Activated T-cell treated with anti-CD3 and anti-CD28 coated beads for 48 hours (primary cell): ENCODE data around the gene ZBTB46.

ENCODE experiments used
- DNase-seq: peaks from one replicate; pipeline ENCODE4 v3.0.0-alpha.2; 2020; ENCODE audit warnings: low read depth

The ZBTB46 gene

DNA sequence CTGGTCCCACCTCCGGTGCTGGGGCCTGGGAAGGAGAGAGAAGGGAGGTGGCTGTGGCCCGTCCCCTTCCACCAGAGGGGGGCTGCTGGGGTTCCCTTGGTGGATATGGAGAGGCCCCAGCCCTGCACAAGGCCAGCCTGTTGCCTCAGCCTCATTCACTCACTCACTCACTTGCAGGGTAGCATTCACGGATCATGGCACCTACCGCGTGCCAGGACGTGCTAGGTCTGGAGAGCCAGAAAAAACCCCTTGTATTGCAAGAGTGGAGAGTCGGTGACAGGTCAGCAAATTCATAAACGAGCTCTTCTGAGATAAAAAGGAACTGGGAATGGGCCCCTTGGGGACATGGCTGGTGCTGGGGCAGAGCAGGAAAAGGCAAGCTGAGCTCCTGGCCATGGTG lies 6.4 kb upstream of the ZBTB46 start:
- no peak for DNase-seq

DNA sequence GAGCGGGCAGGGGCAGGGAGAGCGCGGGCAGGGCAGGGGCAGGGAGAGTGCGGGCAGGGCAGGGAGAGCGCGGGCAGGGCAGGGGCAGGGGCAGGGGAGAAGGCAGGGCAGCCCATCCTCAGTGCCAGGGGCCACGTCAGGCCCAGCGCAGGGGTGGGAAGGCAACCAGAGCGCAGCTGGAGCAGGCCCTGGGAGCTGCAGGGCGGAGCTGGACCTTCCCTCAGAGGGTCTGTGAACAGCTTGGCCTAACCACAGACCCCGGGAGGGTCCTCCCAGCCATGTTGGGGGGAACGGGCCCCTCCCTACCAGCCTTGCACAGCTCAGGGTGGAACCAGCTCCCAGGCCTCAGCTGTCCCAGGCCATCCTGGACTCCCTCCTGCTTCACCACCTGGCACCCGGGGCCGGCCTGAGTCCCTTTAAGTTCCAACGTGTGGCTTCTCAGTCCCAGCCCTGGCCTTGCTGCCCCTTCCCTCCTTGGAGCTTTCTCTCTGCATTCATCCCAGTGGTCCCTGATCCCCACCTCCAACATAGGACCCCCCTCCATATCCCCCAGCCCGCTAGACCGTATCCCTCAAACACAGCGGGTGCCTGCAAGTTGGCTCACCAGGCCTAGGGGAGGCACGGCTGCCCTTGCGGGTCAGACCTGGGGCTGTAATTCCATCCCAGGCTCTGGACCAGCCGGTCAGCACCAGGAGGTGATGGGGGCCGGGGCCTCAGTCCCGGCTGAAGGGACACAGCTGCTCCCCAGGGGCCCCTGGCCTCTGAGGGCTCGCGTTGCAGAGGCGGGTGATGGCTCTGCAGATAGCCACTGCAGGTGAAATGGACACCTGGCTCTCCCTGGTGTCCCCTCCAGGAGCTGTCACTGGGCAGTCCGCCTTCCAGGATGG lies 5.6 kb upstream of the ZBTB46 start:
- no peak for DNase-seq

DNA sequence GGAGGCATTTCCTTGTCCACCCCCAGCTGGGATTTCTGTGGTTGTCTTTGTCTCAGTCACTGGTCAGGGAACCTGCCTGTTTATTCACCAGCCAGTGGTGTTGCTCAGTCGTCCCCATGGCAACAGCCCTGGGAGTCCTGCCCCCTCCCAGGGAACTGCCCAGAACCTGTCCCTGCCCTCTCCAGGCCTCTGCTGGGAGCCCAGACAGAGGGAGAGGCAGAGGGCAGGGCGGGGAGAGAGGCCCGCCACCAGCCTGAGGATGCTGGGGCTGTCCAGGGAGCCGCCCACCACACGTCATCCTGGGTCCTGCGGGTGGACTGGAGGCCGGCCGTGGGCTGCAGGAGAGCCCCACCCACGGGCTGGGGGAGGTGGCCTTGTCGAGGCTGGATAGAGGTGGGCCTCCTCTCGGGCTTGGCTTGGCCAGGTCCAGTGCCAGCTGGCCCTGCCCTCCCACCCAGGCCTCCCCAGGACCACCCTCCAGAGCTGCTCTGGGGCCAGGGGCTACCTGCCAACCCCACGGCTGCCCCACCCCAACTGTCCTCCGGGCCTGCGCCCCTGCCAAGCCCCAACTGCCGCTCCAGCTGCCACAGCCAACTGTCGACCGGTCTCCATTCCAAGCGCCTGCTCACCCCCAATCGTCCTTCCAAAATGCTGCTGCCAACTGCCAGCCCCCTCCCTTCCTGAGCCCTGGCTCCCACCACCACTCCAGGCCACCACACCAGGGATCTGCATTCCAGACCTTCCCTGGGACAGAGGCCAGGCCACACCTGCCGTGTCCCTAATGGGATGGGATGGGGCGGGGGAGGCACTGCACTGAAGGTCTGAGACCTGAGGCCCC lies 4.2 kb upstream of the ZBTB46 start:
- DNase-seq = no peak

DNA sequence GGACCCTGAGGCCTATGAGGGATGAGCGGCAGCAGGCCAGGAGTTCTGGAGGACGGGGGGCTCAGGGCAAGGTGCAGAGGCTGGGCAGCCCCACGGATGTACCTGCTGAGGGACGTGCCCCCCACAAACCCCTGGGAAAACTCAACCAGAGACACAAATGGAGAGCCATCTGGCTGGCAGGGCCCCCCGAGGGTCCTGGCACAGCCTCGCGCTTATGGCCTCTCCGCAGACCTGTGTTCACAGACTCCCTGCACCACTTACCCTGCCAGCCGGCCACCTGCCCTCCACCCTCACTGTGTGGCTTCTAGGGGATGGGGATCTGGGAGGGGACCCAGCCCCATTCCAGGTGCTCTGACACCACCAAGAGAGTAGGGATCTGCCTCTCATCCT lies 3.4 kb upstream of the ZBTB46 start:
- DNase-seq = no peak

DNA sequence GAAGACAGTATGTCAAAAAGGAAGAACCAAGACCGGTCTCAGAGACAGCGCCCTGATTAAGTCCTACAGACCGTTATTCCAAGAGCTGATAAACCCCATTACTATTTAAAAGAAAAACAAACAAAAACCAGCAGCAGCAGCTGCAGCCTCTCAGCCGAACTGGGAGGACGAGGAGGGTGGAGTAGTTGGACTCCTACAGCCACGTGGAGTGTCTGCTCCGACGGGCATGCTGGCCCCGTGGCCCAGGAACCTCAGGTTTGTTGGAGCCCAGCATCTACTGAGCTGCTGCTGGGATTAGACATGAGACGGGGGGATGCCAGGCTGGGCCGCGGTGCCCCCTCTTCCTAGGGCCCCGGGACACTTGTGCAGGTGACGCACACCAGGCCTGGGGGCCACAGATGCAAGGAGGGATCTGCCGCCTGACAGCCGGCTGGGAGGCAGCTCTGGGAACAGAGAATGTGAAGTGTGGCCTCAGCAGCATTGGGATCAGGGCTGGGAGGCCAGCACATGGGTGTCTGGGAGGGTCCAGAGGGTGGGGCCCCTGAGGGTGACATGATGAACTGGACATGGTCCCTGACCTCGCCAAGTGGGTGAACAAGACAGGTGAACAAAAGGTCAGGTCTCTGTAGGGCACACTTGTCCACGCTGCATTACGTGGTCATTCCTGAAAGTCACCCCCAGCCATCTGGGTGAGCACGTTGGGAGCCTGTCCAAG lies 2.9 kb upstream of the ZBTB46 start:
- DNase-seq = no peak

DNA sequence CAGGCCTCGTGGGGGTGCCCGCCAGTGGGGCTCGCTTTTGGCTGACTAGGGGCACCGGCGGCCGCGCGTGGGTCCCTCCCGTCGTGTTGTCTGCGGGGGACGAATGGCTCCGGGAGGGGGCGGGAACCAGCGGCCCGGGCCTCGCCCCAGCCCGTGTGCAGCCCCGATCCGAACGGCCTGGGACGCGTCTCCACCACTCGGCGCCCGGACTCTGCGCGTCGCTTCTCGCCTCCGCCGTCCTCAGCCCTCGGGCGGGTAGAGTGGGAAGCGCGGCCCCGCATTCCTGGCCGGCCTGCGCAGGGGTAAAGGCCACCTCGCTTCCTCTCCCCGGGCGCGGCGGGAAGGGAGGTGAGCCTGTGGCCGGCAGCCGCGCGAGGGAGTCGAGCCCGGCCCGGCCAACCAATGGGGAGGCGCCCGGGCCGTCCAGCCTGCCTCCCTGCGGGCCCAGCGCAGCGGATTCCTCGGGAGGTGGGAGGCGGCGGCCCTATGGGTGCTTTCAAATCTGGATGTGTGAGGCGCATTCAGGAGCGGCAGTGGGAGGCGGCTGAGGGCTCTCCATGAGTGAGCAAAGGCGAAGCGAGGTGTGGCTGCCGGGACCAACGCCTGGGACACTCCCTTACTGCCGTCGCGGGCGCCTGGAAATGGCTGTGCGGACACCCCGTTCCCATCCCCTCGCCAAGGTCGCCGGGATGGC lies 1.1 kb upstream of the ZBTB46 start:
- DNase-seq = no peak

DNA sequence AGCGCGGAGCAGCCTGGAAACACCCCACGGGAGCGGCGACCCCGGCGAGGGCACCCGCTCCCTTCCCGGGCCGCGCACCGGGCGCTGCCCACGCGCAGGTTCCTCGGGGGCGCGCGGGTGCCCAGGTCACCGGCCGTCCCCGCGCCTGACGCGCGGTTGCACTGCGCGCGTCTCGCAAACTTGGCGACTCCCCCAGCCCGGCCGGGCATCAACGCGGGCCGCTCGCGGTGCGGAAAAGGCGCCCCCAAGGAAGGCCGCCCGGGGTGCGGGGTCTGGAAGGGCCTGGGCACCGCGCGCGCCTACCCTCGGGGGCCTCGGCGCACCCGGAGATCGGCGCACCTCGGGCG lies 555 bp upstream of the ZBTB46 start:
- no peak for DNase-seq

DNA sequence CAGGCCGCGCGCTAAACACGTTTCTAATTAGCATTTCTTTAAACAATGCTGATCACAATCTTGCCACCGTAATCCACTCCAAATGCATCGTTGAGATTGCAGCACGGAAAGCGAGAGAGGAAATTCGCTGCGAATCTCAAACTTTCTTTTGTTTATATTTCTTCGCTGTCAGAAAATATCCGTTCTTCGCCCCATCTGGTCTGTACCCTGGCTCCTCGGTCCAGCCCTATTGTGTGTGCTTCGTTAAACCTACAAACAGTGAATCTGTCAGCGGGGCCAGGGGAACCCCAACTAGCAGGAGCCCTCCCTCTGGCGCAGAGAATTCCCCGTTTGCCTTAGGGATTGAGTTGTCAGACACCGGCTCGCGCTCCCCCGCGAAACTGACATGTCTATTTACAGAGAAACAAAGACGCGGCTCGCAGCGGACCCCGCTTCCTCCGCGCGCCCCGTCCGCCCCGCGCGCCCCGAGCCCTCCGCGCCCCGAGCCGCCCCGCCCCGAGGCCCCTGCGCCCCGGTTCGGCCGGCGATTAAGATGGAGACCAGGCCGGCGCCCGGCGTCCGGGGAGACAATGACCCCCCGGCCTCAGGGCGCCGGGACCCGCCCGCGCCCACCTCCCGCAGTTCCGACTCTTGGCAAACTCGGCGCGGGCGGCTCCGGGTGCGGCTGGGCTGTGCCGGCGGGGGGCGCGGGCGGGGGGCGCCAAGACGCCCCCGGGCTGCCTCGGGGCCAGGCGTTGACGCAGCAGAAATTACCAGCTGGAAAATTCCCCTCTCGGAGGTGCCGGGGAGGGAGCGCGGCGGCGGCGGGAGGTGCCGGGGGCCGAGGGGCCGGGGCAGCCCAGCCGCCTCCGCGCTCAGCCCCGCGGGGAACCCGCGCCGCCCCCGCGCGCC lies 874 bp downstream of the ZBTB46 start:
- DNase-seq = no peak

DNA sequence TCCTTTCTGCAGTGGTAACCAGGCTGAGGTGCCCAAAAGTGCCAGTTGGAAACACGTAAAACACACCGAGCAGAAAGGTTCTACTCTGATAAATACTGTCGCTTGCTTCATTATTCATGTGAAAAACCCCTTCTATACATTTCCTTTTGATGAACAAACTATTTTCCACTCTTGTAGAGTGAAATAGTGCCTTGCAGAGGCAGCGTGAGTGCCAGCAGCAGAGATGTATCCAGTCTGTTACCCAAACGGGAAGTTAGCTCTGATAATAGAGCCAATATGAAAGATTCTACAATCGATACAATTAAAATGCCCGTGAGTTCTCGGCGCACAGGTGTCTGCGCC lies 1.5 kb downstream of the ZBTB46 start:
- no peak for DNase-seq

DNA sequence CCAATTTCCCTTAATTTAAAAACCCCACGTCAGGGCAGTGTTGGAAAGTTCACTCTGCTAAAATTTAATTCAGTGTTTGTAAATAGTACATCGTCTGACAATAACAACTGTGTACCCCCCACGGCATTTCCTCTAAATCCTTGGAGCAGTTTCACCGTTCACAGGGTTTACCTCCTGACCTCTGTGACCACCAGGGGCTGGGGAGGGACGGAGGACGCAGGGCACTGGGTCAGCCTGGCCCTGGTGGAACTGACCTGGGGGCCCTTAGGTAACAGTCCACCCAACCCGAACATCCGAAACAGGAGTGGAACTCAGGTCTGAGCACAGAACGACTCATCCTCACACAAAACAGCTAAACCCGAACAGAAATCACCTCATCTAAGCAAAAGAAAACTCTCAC lies 2.1 kb downstream of the ZBTB46 start:
- no peak for DNase-seq

DNA sequence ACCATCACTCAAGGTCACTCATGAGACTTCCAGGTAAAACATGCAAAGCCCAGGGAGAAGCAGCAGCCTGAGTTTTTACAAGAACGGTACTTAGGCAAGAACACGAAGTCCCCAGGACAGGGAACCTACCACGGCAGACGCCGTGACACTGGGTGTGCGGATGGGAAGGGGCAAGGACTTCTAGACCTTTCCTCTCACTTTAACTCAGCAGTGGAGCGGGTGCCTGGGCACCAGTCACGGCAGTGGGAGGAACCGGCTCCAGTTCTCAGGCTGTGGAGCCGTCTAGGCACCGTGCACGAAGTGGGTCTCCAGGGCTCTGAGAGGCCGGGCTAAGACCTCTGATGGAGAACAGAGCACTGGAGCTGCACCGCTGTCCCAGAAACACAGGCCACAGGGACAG lies 2.5 kb downstream of the ZBTB46 start:
- no peak for DNase-seq

DNA sequence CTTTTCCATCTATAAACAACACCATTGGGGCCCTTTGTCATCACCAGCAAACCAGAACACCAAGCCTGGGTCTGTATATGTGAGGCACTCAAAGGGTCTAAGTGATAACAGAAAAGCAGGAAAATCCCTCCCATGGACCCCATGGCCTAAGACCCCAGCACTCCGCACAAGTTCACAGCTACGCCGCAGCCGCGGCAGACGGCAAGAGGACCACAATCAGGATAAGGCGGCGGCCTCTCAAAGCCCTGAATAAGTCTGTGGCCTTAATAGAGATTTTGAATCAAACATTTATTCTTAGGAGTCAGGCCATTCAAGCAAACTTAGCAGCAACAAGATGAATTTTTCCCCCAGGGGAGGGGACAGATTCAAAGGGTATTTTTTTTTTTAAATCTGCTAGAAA lies 2.9 kb downstream of the ZBTB46 start:
- no peak for DNase-seq

DNA sequence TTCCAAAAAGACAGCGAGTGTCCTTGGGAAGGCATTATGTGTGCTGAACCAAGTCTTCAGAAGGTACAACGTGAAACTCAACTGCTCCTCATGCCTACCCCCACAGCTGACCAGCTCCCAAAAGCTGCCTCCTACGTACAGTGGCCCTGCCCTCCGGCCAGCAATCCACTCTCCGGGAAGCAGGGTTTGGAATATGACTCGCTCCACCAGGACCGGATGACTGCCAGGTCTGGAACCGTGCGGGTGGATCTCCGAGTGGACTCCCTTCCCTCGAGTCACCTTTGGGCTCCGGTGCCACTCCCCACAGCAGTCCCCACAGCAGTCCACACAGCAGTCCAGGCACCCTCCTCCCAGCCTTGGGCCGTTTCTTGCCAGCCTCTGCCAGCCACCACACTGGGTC lies 4.3 kb downstream of the ZBTB46 start:
- no peak for DNase-seq

DNA sequence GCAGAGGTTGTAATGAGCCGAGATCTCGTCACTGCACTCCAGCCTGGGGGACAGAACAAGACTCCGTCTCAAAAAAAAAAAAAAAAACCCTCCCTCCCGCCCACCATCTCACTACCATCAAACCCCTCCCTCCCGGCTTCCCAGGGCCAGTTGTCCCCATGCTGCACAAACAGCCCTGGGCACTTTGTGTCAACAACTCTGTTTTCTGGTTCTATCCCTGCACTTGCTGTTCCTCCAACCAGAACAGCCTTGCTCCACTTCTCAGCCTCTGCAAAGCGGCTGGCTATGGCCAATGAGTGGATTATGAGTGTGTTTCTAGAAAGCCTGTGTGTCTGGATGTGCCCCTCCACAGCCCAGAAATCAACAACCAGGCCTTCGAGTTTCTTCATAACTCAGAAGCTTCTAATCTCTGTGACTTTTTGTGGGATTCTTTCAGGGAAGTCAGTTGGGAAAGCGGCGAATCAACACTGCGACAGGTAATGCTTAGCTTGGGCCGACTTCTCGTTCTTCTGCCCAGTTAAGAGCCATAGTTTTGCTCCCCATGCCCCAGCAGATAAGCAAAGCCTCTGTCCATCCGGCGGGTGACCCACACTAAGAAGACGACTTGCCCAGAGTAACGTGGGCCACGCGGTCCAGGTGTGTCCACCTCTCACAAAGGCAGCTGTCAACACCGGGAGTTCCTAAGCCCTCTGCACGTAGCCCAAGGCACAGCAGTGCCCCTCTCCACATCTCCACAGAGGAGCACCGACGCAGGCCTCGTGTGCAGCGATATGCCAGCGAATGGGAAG lies 5.5 kb downstream of the ZBTB46 start:
- no peak for DNase-seq

DNA sequence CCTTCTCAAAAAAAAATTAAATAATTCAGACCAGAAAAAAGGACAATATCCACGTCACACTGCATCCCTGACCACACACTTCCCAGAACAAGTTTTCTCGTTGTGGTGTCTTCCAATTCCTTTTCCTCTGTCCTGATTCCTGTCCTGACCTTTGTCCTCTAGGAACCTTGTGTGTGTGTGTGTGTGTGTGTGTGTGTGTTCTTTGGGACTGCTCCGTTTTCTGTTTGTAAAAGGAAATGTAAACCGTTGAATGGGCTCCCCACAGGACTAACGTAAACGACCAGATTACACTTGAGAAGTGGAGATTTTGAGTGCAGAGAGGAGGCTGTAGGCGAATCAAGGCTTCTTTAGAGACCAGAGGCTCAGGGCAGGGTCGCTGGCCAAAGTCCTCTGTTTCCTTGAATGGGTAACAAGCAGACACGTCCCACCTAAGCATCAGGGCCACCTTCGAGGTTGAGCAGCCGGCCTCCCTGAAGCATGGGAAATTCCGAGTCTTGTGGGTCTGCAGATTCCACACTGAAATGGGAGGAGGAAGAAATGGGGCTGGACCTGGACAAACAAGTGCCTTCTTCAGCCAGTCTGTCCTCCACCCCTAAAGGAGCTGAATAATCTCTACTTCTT lies 7.3 kb downstream of the ZBTB46 start:
- DNase-seq = no peak

DNA sequence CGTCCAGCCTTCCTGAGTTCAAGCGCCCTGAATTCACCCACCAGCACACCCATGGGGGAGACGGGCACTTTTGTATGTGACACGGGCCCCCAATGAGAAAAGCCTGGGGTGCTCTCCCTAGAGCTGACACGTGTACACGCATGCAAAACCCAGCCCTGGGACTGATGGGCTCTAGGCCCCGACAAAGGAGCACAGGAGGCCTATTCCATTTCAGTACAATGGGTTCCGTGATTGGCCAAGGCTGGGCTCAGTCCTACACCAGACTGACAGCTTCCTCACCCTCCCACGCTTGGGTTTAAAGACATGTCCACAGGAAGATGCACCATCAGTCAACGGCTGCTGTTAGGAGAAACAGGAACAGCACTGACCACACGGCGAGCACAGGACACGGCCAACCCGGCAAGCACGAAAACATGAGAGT lies 8.8 kb downstream of the ZBTB46 start:
- DNase-seq = no peak

DNA sequence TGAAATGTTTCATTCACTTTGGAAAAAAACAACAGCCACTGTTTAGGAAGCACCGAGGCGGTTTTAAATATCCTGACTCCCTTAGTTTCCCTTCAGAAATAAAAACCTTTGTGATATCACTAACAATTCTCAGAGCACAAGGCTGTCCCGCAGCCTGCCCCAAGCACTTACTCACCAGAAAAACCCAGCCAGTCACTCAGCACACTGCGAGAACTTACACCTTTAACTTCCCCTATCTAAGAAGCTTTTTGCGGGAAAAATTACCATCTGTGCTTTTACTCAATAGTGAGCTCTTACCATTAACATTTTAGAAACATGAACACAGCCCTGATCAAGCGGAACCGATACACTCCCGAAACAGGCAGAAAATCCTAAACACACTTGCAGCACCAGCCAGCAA lies 9.3 kb downstream of the ZBTB46 start:
- DNase-seq = no peak

DNA sequence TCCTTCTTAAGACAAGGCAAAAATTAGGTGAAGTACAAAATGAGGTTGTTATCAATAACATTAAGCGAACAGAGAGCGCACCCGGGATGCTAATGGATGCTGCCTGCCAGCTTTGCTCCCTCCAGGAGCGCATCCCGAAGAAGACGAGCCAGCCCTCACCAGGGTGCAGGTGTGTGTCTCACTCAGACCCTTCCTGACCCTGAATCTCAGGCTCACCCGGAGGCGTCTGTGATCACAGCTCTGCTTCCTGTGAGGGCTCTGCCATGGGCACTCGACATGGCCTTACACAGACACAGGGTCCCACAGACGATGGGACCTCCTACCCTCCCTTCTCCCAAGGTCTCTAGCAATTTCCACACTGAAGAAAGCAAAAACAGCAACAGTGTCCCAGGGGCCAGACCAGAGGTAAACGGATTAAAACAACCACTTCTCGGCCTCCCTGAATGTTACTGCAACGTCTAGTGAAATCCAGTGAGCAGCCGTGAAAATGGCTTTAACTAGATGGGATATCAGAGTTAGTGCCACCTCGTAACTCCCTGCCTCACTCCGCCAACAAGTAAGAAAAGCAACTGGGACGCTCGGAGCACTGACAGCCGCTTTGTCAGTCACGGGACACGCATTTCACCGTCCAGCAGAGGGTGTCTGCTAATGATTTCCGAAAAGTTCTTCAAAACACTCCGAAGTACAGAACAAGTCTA lies 11.7 kb downstream of the ZBTB46 start:
- DNase-seq = no peak

DNA sequence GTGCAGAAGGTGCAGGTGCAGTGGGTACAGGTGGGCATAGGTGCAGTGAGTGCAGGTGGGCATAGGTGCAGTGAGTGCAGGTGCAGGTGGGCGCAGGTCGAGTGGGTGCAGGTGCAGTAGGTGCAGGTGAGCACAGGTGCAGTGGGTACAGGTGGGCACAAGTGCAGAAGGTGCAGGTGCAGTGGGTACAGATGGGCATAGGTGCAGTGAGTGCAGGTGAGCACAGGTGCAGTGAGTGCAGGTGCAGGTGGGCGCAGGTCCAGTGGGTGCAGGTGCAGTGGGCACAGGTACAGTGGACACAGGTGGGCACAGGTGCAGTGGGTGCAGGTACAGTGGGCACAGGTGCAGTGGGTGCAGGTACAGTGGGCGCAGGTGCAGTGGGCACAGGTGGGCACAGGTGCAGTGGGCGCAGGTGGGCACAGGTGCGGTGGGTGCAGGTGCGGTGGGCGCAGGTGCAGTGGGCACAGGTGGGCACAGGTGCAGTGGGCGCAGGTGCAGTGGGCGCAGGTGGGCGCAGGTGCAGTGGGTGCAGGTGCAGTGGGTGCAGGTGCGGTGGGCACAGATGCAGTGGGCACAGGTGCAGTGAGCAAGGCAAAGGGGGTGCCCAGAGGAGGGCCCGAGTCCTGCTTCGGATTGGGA lies 15.3 kb downstream of the ZBTB46 start:
- no peak for DNase-seq
